Fibroblast of villous mesenchyme (primary cell): Measurements from ENCODE around the gene SMC6. TPM values are rescaled to one million over a fixed set of nuclear protein-coding genes. Genes with fewer than 3 reads are reported as not detected.

Source experiments
- DNase-seq: peaks from one replicate; pipeline ENCODE4 v3.0.0-alpha.2; 2010; ENCODE audit warnings: low read depth
- H3K4me3 ChIP-seq: 2 replicates; pipeline ENCODE4 v1.5.1; 2011; ENCODE audit warnings: low read depth, mild to moderate bottlenecking, low read length
- total RNA-seq: library from RNA; depleted of rRNA; stranded (reverse); fragments of >200 nt; gene quantifications from 2 replicates; pipeline ENCODE4 v1.2.3, GENCODE V29; 2012
- TF ChIP-seq, protein P1 (sequence below): IDR thresholded peaks from 2 replicates; pipeline ENCODE4 v1.5.1; 2012; ENCODE audit warnings: low read depth, mild to moderate bottlenecking, low read length; ENCODE audit not compliant: insufficient read depth

SMC6 gene
- total RNA-seq, 1 donor = 20.7 TPM

DNA sequence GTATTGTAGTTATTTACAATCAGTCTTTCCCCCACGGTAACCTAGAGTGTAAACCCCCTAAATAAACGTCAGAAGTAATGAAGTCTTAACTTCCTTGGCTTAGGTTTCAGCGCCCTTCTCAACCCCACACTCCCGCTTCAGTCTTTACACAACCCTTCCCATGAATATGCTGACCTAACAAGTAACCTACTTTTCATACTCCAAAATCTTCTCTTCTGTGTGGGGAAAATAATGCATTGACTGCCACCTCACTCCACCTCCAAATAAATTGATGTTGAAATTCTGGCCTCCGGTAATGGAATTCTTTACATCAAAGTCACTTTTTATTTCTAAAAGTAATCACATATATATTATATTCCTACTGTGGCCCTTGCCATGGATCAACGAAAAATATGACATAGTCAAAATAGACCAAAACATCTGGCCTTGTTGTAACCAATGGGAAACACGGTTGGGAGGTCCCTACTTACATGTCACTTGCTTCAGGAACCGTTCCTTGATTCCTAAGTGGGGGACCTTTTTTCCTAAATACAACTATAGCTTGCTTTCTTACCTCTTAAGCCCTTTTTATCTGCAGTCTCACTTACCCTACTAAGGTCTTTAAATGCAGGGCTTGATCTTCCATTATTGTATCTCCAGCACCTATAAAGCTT is 1.3 kb upstream of the SMC6 start:
- TF ChIP-seq, protein P1, sequence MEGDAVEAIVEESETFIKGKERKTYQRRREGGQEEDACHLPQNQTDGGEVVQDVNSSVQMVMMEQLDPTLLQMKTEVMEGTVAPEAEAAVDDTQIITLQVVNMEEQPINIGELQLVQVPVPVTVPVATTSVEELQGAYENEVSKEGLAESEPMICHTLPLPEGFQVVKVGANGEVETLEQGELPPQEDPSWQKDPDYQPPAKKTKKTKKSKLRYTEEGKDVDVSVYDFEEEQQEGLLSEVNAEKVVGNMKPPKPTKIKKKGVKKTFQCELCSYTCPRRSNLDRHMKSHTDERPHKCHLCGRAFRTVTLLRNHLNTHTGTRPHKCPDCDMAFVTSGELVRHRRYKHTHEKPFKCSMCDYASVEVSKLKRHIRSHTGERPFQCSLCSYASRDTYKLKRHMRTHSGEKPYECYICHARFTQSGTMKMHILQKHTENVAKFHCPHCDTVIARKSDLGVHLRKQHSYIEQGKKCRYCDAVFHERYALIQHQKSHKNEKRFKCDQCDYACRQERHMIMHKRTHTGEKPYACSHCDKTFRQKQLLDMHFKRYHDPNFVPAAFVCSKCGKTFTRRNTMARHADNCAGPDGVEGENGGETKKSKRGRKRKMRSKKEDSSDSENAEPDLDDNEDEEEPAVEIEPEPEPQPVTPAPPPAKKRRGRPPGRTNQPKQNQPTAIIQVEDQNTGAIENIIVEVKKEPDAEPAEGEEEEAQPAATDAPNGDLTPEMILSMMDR = no peak
- H3K4me3 ChIP-seq = peak overlapping the region; percentile 86
- peak; percentile 36 for DNase-seq

DNA sequence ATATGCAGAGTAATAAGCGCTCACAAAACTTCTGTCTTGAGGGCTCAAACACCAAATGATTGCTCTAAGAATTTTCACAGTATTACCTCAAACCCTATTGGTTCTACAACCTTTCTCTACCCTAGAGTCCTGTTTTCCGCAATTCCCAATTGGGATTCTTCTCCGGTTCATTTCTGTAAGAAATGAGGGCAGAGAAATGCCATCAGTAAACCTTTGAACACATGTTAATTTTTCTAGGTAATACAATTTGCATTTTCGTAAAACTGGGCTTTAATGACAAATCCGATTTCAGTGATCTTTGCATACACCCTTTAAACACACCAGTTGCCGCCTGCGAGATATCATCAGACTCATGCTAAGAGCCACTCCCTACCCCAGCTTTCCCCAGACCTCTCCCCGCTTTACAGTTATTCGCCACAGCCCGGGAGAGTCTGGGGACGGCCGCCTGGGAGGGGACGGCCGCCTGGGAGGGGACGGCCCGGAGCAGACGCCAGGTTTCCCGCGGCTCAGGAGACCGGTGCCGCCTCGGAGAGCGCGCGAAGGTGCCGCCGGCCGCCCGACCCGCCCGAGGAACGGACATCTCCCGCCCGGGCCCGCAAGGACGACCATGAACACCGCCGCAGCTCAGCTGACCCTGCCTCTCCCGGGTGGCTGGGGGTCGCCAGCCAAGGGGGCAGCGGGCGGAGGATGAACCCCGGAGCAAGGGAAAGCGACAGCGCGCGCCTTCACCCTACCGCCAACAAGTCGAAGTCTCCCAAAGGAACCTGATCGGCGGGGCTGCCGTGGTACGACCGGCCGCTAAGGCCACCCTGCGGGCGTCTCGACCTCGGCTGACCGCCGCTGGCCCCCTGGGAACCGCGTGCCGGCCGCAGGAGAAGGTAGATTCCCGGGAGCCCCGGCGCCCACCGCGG is 463 bp downstream of the SMC6 start:
- peak overlapping the region; percentile 86 for H3K4me3 ChIP-seq
- TF ChIP-seq, protein P1 = no peak
- DNase-seq = peak; percentile 46

DNA sequence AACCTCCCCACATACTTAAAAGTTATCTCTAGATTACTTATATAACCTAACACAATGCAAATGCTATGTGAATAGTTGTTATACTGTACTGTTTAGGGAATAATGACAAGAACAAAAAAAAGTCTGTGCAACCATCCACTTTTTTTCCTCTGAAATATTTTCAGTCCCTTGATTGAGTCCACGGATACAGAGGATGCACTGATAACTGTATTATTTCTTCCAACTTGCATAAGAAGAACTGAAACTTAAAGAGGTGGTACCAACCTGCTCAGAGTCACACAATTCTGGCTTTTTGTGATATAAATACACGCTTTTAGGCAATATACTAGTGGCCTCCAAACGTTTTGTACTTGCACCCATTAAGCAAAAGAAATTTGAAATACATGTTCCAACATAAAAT is 1.4 kb downstream of the SMC6 start:
- peak overlapping the region; percentile 86 for H3K4me3 ChIP-seq
- no peak for DNase-seq
- TF ChIP-seq, protein P1 = no peak

DNA sequence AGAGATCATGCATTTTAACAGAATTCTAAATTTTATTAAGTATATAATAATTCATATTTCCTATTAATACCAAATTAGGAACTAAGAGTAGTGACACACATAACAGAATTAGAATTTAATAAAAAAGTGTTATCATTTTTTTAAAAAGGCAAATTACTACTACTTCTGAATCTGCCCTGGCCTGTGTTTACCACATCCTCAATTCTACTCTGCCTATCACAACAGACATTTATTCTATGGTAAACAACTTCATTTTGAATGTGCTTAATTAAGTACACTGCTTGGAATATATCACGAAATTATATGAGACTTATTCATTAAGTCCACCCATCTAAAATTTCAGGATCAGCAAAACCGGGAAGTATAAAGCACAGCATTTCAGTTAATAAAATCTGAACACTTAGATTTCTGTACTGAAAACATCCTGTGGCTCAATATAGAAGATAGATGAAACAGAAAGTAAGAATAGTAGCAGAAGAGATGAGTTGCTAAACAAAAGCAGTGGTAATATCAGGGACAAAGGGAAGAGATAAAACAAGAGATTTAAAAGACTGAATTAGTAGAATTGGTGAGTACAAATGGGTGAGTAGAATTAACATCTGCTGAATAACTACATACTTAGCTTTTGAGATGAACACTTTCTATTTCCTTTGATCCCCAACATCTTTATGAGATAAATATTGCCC is 3.7 kb downstream of the SMC6 start:
- TF ChIP-seq, protein P1 = no peak
- no peak overlapping the region for H3K4me3 ChIP-seq
- DNase-seq = no peak

DNA sequence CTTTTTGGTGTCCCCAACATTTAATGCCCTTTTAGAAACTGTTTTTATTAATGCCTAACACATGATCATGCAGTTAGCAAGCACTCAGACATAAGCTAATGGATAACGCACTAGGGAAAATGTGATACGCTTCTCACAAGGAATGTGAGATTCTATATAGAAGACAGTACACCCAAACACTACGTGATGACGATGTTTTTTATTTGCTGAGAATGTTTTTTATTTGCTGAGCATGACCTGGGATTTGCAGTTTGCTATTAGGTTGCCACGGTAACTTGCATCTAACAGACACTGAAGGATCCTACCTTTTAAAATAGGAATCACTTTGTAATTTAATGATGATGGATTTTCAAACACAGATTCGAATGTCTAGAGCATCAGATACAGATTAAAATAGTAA is 4.9 kb downstream of the SMC6 start:
- no peak overlapping the region for H3K4me3 ChIP-seq
- DNase-seq = no peak
- TF ChIP-seq, protein P1 = no peak

DNA sequence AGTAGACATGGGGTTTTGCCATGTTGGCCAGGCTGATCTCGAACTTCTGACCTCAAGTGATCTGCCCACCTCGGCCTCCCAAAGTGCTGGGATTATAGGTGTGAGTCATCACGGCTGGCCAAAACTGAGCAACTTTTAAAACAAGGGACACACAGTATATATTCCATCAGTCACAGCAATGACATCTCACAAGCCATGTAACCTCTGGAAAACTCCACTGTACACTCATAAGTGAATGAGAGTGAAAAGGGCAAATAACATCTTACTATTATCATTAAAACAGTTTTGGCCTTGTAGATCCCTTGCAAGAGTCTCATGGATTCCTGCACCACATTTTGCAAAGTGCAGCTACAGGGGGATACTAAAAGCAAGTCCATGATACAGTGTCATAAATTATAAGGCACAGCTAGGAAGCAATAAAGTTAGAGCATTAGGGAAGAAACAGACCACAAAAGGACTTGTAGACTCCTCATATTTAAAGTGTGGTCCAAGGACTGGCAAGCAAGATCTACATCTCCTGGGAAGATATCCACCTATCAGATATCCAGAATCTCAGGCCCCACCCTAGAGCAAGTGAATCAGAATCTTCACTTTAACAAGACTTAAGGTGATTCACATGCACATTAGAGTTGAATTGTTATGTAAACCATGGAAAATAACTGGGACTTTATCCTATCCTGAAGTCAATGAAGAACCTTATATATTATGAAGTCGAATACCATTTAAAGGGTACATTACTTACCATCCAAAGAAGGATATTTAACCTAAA is 5.7 kb downstream of the SMC6 start:
- DNase-seq = peak; percentile 48
- H3K4me3 ChIP-seq = no peak overlapping the region
- TF ChIP-seq, protein P1 = no peak
